ENCODE data around the gene NR2C2AP. TPM values are rescaled to one million over a fixed set of nuclear protein-coding genes. Genes with fewer than 3 reads are reported as not detected.
A peak's percentile ranks its signal among the peaks of the same experiment; 100 is the strongest.
"Not testable (repeated sequence)": the region's sequence is repeated elsewhere in the genome, so short reads cannot be mapped to it uniquely, and the experiment has no call there.

The NR2C2AP gene, protein sequence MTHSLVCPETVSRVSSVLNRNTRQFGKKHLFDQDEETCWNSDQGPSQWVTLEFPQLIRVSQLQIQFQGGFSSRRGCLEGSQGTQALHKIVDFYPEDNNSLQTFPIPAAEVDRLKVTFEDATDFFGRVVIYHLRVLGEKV
- 10 to 100 TPM in 1 of 2 donors, 1 to 10 TPM in 1; 8.8 to 12.5 TPM for total RNA-seq
- long read RNA-seq, transcript NR2C2AP-201 (5 exons, 1,293 nt), result major isoform, 6 of 16 reads
- long read RNA-seq, partial matches to known transcripts, result 1 of 16 reads
- long read RNA-seq, other reads (novel, unspliced or antisense), result 6 of 16 reads

DNA sequence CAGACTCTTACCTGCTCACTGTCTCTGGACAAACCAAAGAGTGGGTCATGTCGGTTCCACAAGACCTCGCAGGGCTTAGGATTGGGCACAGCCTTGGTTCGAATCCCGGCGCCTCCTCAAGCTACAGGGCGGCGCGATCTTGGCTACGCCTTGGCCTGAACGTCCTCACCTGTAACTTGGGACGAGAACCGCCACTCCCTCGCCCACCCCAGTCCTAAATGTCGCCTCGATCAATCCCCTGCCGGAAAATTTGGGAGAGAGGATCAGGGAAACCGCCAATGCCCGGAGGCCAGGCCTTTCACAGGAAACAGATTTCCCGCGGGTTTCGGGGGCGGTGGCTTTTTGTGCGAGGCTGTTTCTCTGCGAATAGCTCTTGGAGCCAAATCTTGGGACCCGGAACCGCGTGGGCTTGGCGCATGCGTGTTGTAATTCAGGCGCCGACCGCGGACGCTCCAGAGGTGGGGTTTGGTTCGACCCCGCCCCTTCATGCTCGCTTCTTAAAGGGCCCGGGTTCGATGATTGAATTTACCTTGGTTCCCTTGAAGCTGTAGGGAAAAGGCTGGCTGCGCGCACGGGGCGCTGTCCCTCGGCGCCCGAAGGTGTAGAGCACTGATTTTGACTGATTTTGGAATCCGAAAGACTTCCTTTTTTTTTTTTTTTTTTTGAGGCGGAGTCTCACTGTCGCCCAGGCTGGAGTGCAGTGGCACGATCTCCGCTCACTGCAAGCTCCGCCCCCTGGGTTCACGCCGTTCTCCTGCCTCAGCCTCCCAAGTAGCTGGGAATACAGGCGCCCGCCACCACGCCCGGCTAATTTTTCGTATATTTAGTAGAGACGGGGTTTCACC is at the start of gene NR2C2AP:
Gene NR2C2AP, minus strand, starts transcription at position 403 of the 845 bp plus-strand sequence. Its CDS starts 354 bp downstream, at position 49.
- peak; percentile 91 to 96 for DNase-seq
- intact Hi-C loops (cut with DNase I, micrococcal nuclease), result no loop called here

DNA sequence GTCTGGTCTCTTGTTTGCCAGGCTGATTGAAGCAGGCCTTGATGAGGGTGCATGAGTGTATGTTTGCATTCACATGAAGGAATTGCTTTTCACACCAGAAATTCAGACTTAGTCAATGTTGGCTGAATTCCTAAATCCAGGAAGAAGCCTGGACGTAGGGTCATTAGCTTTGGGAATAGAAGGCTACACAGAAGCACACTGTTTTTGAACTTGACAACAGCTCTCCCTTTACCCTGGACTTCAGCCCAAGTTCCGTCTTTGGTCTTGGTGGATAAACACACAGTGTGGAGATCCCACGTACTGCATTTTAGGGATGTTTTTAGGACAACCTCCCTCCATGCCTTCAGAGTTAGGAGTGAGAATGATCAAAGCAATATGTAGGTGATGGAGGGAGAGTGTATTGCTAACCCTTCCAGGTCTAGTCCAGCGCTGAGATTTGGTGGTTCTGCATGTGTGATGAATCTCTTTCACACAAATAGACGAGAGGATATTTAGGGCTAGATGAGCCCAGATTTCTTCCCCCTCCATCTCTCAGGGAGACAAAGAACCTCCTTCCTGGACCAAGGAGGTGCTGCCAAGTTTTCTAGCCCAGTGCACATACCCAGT is 47.1 kb upstream of the NR2C2AP start:
- intact Hi-C loops (cut with DNase I, micrococcal nuclease), result no loop called here
- no peak for ATAC-seq

More for the DNA sequence above, at the start of gene NR2C2AP:
- ATAC-seq, result peak; percentile 93

DNA sequence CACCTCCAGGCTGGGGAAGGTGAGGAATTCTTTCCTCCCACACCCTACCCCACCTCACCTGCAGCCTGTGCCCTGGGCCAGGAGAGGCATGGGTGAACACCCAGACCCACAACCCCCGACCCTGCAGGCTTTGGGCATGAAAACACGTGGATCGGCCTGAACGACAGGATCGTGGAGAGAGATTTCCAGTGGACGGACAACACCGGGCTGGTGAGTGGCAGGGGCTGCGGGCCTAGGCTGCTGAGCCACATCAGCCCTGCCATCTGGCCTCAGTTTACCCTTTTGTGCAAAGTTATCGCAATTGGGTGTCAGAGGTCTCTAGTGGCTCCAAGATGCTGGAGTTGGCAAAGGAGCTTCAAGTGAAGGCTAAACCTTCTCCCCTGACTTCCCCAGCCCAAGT is 37.3 kb upstream of the NR2C2AP start:
- intact Hi-C loops (cut with DNase I, micrococcal nuclease), result no loop called here
- ATAC-seq, result no peak
- DNase-seq, result no peak

More for the DNA sequence above, 47.1 kb upstream of the NR2C2AP start:
- DNase-seq, result no peak

DNA sequence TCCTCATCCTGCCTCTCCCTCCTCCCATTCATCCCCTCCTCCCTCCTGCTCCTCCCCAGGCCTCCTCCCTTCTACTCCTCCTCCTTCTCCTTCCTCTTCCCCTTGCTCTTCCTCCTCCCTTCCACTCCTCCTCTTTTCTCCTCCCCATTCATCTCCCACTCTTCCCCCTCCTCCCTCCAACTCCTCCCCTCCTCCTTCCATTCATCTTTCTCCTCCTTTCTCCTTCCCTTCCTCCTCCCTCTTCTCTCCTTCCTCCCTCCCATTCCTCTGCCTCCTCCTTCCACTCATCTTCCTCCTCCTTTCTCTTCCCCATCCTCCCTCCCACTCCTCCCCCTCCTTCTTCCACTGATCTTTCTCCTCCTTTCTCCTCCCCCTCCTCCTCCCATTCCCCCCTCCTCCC is 36.5 kb upstream of the NR2C2AP start:
- ATAC-seq (no peak), DNase-seq (no peak)
- intact Hi-C loops (cut with DNase I, micrococcal nuclease), result no loop called here

DNA sequence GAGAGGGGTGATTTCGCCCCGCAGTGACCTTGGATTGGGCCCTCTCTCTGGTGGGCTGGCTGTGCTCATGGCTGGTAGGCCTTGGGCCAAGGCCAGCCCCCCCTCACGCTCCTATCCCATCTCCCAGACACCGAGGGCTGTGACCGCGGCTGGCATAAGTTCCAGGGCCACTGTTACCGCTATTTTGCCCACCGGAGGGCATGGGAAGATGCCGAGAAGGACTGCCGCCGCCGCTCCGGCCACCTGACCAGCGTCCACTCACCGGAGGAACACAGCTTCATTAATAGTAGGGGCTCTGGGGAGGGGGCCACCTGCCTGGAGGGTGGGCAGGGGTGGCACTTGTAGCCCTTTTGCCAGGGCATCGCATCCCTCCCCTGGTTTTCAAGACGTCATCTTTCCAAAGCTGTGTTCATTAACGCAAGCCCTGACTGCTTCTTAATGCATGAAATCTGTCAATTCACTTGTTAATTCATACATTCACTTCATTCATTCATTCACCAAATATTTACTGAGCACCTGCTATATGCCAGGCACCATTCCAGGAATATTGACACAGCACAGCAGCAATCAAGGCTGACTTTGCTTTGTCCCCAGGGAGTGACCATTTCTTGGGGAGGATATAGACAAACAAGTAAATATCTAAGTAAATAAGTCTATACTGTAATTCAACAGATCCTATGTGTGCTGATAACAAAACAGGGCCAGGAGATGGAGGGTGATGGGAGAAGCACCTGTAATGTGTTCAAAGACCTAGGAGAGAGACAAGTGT is 35.1 kb upstream of the NR2C2AP start:
- ATAC-seq, result no peak

DNA sequence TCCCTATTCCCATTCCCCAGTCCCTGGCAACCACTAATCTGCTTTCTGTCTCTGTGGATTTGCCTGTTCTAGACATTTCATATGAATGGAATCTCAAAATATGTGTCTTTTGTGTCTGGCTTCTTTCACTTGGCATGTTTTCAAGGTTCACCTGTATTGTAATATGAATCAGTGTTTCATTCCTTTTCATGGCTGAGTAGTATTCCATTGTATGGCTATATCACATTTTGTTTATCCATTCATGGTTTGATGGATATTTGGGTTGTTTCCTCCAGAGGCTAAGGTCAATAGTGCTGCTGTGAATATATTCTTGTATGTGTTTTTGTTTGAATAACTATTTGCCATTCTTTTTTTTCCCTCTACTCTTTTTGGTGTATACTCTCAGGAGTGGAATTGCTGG is 33.0 kb upstream of the NR2C2AP start:
- intact Hi-C loops (cut with DNase I, micrococcal nuclease), result no loop called here
- ATAC-seq (no peak), DNase-seq (no peak)

More for the DNA sequence above, 35.1 kb upstream of the NR2C2AP start:
- no peak for DNase-seq
- intact Hi-C loops (cut with DNase I, micrococcal nuclease), result no loop called here

DNA sequence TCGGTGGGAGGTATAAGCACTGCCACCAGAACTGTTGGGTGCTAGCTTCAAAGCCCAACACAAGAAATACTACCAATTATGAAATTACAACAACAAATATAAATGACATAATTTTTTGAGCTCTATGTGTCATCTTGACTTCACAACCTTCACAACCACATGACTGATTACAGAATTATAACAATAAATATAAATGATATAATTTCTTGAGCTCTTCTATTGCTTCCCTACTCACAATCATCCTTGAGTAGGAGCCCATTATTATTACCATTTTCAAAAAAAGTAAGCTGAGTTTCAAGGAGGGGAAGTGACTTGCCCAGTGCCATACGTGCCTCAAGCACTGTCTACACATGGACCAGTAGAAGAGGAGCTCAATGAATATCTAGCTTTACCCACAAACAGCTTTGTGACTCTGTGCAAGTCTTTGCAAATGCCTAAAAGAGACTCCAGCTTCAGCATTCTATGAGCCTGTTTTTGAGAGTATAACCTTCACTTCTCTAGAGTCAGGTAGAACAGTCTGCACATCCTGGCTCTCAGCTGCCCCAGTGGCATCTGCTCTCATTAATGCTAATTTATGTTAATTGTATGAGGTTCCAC is 31.1 kb upstream of the NR2C2AP start:
- intact Hi-C loops (cut with DNase I, micrococcal nuclease), result no loop called here
- ATAC-seq (no peak), DNase-seq (no peak)

DNA sequence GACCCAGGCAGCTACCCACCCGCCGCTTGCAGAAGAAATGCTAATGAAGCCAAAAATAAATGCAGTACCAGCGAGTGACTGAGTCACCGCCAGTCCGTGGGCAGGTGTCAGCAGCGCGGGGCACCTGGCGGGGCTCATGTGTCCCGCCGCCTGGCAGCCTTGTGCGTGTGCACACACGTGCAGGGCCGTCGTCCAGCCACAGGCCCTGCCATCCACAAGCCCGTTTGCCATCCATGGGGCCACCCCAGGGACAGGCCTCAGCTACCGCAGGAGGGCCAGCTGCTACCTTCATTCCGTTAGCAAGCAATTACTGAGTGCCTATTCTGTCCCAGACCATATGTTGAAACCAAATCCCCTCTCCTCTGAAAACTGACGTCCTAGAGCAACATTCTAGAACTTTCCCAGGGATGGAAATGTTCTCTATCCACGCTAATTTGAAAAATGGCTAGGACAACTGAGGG is 29.1 kb upstream of the NR2C2AP start:
- intact Hi-C loops (cut with DNase I, micrococcal nuclease), result no loop called here
- no peak for DNase-seq
- no peak for ATAC-seq

DNA sequence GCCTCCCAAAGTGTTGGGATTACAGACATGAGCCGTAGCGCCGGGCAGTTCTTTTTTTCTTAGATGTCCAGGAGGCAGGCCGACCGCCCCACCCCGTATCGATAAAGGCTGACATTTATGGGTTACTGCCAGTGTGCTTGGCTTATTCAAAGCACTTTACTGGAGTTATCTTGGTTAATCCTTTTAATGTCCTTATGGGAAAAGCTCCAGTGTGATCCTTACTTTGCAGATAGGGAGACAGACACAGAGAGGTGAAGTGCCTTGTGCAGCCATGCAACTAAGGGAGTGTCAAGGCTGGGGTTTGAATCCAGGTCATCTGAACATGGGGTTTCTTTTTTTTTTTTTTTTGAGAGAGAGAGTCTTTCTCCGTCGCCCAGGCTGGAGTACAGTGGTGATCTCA is 27.8 kb upstream of the NR2C2AP start:
- ATAC-seq, result no peak
- intact Hi-C loops (cut with DNase I, micrococcal nuclease), result no loop called here
- DNase-seq, result no peak

DNA sequence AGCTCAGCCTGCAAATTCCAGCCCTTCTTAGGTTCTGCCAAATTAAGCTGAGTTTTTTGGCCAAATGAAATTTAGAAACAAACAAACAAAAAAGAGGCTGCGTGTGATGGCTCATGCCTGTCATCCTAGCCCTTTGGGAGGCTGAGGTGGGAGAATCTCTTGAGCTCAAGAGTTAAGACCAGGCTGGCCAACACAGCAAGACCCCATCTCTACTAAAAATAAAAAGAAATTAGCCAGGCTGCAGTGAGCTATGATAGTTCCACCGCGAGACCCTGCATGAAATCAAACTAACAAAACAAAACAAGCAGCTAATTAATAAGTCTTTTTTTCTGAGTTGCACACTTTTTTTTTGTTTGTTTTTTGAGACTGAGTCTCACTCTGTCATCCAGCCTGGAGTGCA is 26.5 kb upstream of the NR2C2AP start:
- intact Hi-C loops (cut with DNase I, micrococcal nuclease), result no loop called here
- no peak for ATAC-seq
- no peak for DNase-seq

DNA sequence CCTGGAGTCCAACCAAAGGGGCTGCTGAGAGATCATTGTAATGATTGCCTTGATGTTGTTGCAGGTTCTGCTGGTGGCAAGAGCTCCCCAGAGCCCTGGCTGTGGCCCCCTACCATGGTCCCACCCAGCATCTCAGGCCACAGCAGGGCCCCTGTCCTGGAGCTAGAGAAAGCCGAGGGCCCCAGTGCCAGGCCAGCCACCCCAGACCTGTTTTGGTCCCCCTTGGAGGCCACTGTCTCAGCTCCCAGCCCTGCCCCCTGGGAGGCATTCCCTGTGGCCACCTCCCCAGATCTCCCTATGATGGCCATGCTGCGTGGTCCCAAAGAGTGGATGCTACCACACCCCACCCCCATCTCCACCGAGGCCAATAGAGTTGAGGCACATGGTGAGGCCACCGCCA is 24.0 kb upstream of the NR2C2AP start:
- no peak for ATAC-seq
- intact Hi-C loops (cut with DNase I, micrococcal nuclease), result no loop called here
- DNase-seq, result no peak

DNA sequence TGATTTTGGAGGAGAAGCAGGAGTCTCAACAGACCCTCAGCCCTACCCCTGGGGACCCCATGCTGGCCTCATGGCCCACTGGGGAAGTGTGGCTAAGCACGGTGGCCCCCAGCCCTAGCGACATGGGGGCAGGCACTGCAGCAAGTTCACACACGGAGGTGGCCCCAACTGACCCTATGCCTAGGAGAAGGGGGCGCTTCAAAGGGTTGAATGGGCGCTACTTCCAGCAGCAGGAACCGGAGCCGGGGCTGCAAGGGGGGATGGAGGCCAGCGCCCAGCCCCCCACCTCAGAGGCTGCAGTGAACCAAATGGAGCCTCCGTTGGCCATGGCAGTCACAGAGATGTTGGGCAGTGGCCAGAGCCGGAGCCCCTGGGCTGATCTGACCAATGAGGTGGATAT is 23.4 kb upstream of the NR2C2AP start:
- no peak for ATAC-seq
- intact Hi-C loops (cut with DNase I, micrococcal nuclease), result no loop called here
- DNase-seq, result no peak

DNA sequence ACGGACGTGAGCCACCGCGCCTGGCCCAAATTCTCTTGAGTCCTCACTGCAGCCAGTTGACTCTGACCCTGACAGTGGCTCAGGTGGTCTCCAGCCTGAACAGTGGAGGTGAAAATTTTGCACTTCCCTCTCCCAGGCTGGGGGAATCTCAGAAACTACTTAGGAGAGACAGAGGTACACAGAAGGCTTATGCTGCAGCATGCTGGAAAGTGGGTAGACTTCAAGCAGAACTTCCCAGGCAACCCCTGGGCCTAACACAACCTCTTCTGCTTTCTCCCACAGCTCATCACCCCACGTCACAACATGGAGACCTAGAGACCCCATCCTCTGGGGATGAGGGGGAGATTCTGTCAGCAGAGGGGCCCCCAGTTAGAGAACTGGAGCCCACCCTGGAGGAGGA is 23.0 kb upstream of the NR2C2AP start:
- DNase-seq (no peak), ATAC-seq (no peak)
- intact Hi-C loops (cut with DNase I, micrococcal nuclease), result no loop called here

DNA sequence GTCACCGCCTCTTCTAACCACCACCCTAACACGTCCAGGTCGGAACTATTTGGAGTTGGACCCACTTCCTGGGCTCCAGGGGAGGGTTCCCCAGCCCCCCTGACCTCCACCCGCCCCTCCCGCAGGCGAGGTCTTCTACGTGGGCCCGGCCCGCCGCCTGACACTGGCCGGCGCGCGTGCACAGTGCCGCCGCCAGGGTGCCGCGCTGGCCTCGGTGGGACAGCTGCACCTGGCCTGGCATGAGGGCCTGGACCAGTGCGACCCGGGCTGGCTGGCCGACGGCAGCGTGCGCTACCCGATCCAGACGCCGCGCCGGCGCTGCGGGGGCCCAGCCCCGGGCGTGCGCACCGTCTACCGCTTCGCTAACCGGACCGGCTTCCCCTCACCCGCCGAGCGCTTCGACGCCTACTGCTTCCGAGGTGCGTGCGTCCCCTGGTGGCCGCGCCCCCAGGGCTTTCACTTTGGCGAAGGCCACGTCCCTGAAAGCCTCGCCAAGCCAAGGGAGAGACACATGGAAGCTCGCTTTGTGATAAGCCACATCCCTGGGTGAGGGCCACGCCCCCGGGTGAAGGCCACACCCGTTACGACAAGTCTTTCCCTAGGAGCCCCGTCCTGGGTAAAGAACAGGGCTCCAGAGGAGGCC is 21.8 kb upstream of the NR2C2AP start:
- peak; percentile 69 to 87 for DNase-seq
- intact Hi-C loops (cut with DNase I, micrococcal nuclease), result no loop called here

DNA sequence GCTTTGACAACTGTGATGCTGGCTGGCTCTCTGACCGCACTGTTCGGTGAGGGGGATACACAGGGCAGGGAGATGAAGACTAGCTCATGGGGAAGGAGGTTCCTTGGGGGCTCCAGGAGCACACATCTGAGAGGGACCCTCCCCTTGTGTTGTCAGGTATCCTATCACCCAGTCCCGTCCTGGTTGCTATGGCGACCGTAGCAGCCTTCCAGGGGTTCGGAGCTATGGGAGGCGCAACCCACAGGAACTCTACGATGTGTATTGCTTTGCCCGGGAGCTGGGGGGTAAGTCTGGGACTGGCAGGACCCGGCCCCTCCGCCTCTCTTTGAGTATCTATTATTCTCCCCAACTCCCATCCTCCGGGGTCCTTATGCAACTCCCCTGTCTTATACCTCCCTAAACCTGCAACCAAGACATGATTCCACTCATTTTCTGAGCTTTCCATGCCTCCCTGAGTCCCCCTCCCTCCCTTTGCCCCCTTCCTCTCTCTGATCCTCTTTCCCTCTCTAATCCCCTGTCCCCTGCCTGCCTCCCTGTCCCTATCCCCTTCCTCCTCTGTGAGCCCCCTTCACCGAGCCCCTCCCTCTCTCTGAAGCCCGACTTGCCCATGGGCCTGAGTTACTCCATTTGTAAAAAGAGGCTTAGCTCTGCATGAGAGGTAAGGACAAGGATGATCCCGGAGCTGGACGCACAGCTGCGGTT is 21.1 kb upstream of the NR2C2AP start:
- no peak for ATAC-seq
- no peak for DNase-seq
- intact Hi-C loops (cut with DNase I, micrococcal nuclease), result no loop called here

More for the DNA sequence above, 21.8 kb upstream of the NR2C2AP start:
- ATAC-seq, result peak; percentile 96

DNA sequence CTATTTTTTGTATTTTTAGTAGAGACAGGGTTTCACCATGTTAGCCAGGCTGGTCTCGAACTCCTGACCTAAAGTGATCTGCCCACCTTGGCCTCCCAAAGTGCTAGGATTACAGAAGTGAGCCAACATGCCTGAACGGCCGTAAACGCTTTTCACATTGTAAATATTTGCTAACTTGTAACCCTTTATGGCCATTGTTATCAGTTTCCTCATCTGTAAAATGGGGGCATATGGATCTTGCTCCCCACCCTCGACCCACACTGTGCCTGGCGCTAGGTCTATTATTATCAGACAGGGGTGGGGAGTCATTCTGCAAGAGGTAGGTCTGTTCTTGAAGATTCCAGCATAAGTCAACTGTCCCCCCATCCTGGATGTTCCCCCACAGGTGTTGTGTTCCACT is 20.4 kb upstream of the NR2C2AP start:
- DNase-seq (no peak), ATAC-seq (no peak)
- intact Hi-C loops (cut with DNase I, micrococcal nuclease), result no loop called here

DNA sequence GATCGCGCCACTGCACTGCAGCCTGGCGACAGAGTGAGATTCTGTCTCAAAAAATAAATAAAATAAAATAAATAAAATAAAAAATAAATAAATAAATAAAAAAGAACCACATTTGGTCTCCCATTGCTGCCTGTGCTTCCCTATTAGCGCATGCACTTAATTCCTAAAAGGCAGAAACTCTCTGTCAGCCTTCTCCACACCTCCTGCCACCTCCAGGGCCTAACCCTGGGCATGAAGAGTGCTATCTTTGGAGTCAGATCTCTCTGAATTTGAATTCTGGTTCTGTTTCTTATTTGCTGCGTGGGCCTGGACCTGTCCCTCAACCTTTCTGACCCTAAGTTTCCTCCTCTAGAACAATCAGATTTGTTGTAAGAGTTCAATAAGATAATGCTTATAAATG is 19.8 kb upstream of the NR2C2AP start:
- intact Hi-C loops (cut with DNase I, micrococcal nuclease), result no loop called here
- no peak for ATAC-seq
- no peak for DNase-seq

DNA sequence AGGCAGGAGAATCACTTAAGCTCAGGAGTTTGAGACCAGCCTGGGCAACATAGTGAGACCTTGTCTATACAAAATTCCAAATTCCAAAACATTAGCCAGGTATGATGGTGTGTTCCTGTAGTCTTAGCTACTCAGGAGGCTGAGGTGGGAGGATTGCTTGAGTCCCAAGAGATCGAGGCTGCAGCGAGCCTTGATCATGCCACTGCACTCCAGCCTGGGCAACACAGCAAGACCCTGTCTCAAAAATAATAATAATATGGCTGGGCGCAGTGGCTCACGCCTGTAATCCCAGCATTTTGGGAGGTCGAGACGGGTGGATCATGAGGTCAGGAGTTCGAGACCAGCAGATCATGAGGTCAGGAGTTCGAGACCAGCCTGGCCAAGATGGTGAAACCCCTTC is 17.8 kb upstream of the NR2C2AP start:
- ATAC-seq; intact Hi-C loops (cut with DNase I, micrococcal nuclease); DNase-seq: not testable (repeated sequence)

Data from left colon (tissue), 2 donors.